Stimulated activated naive CD8-positive, alpha-beta T cell treated with anti-CD3 and anti-CD28 coated beads, Interleukin-15, Interleukin-2, amounts not matched to agents 100 ng/mL and 50 ng/mL, for 24 hours (primary cell): ENCODE results near the gene ETHE1.

ENCODE experiments used
- H3K27ac Mint-ChIP-seq: one replicate; pipeline ENCODE4 v1.8.0; 2021; ENCODE audit warnings: mild to moderate bottlenecking, mixed read lengths
- H3K27me3 Mint-ChIP-seq: one replicate; pipeline ENCODE4 v1.8.0; 2021; ENCODE audit warnings: mixed read lengths
- H3K36me3 Mint-ChIP-seq: one replicate; pipeline ENCODE4 v1.8.0; 2021; ENCODE audit warnings: low read depth, mixed read lengths
- H3K4me1 Mint-ChIP-seq: one replicate; pipeline ENCODE4 v1.8.0; 2021; ENCODE audit warnings: low read depth, mixed read lengths
- H3K4me3 Mint-ChIP-seq: one replicate; pipeline ENCODE4 v1.8.0; 2021; ENCODE audit warnings: mild to moderate bottlenecking, mixed read lengths
- H3K9me3 Mint-ChIP-seq: one replicate; pipeline ENCODE4 v1.8.0; 2021; ENCODE audit warnings: mixed read lengths

ETHE1 gene, protein sequence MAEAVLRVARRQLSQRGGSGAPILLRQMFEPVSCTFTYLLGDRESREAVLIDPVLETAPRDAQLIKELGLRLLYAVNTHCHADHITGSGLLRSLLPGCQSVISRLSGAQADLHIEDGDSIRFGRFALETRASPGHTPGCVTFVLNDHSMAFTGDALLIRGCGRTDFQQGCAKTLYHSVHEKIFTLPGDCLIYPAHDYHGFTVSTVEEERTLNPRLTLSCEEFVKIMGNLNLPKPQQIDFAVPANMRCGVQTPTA

DNA sequence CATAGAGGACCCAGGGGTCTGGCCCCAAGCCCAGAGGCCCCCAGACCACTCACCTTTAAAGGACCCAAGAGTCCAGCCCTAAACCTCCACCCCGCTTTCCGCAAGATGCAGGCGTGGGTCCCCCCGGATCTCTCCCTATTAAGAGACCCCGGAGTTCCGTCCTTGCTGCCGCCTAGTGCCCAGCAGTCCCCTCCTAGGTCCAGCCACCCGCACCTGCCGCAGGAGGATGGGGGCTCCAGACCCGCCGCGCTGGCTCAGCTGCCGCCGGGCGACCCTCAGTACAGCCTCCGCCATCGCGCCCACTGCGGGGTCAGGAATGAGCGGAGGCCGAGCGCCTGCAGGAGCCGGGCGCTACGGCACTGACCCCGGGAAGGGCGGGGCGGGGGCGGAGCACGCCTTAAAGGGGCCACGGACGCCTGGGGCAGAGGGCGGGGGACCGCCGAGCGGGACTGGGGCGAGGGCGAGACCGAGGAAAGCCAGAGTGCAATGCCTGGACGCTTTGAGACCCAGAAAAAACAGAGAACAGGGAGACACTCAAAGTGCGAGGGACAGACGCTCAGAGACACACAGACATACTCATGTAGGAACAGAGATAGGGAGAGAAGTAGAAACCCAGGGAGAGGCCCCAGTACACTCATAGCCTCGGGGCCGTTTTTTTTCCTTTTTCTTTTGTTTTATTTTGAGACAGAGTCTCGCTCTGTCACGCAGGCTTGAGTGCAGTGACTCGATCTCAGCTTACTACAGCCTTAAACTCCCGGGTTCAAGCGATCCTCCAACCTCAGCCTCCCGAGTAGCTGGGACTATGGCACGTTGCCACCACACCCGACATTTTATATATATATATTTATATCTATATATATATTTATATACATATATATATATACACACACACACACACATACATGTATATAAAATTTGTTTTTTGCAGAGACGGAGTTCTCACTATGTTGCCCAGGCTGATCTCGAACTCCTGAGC is at the start of gene ETHE1:
ETHE1 (minus strand) TSS at position 318 of the 976 bp plus-strand sequence; CDS start at position 294, 24 bp downstream.
- Mint-ChIP-seq H3K27ac (peak within 1 kb of the TSS; percentile 87), H3K9me3 (no peaks in the 10 kb centered on the region), H3K27me3 (no peaks in the 10 kb centered on the region), H3K36me3 (no peaks in the 10 kb centered on the region), H3K4me3 (peak within 1 kb of the TSS; percentile 80), H3K4me1 (peaks cover 36% of the 10 kb centered on the region)

DNA sequence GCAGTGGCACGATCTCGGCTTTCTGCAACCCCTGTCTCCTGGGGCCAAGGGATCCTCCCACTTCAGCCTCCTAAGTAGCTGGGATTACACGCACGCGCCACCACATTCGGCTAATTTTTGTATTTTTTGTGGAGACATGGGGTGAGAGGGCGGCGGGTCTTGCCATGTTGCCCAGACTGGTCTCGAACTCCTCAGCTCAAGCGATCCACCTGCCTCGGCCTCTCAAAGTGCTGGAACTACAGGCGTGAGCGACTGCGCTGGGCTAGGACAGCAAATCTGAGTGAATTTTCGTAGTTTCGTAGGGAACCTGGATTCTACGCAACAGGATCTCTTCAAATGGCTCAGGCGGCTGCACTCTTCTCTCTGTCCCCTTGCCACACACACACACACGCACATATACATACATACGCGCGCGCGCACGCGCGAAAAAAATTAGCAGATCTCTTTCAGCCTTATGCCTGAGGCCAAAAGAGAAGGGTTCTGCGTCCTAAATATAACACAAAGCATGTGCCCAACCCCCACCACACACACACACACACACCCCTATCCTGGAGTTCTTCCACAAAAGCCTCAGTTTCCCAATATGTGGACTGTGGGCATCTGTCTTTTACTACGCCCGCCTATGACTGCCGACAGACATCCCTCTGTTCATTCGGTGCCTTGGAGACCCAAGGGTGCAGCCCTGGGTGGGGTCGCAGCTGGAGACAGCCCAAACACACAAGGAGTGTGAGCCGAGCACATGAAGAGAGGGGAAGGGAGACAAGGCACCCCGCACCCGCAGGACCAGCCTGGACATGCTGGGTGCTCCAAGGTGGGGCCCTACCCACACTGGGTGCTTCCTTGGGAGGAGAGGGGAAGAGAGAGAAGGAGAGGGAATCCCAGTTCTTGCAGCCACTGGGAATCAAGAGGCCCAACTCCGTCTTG is 49.2 kb upstream of the ETHE1 start:
- peak overlapping the region; percentile 90 for H3K4me3 Mint-ChIP-seq
- no peaks in the 10 kb centered on the region for H3K9me3 Mint-ChIP-seq
- peaks cover 7% of the 10 kb centered on the region for H3K36me3 Mint-ChIP-seq
- H3K4me1 Mint-ChIP-seq = peaks cover 52% of the 10 kb centered on the region
- peak overlapping the region; percentile 92 for H3K27ac Mint-ChIP-seq
- H3K27me3 Mint-ChIP-seq = no peaks in the 10 kb centered on the region

DNA sequence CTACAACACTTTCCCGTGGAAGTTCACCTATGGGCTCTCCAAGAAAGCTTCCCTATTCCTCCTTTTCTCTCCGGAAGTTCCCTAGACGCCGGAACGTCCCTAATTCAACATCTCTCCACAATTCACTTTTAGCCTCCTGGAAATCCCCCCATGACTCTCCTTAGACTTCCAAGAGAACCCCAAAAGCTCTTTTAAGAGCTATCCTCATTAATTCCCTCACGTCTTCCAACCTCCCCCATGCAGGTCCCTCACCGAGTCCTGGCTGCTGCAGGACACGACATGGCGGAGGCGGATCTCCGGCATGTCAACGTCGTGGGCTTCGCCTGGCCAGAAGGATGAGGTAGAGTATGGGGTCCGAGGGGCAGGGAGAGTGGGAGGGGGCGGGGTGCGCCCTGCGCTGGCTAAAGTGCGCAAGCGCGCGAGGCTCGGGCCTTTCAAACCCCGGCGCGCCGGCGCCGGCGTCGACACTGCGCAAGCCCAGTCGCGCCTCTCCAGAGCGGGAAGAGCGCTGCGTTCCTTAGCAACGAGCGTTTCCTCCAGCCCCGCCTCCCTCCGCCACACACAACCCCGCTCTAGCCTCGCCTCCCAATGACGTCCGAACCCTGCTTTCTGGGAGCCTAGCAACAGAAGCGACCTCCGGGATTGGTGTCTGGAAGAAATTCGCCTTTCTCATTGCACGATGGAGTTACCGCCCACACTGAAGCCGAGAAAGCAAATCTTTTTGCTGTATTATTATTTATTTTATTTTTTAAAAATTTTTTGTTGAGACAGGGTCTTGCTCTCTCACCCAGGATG is 48.4 kb upstream of the ETHE1 start, which contains the start of the genes PINLYP and XRCC1:
PINLYP (plus strand) TSS at position 646 of the 795 bp plus-strand sequence. CDS start 1,391 bp downstream, outside the sequence.
XRCC1 (minus strand) TSS at position 372 of the 795 bp plus-strand sequence; CDS start at position 303, 69 bp downstream.
- H3K27ac Mint-ChIP-seq = peak within 1 kb of the TSS; percentile 92
- peaks cover 59% of the 10 kb centered on the region for H3K4me1 Mint-ChIP-seq
- peaks cover 7% of the 10 kb centered on the region for H3K36me3 Mint-ChIP-seq
- peak within 1 kb of the TSS; percentile 90 for H3K4me3 Mint-ChIP-seq
- no peaks in the 10 kb centered on the region for H3K27me3 Mint-ChIP-seq
- no peaks in the 10 kb centered on the region for H3K9me3 Mint-ChIP-seq

DNA sequence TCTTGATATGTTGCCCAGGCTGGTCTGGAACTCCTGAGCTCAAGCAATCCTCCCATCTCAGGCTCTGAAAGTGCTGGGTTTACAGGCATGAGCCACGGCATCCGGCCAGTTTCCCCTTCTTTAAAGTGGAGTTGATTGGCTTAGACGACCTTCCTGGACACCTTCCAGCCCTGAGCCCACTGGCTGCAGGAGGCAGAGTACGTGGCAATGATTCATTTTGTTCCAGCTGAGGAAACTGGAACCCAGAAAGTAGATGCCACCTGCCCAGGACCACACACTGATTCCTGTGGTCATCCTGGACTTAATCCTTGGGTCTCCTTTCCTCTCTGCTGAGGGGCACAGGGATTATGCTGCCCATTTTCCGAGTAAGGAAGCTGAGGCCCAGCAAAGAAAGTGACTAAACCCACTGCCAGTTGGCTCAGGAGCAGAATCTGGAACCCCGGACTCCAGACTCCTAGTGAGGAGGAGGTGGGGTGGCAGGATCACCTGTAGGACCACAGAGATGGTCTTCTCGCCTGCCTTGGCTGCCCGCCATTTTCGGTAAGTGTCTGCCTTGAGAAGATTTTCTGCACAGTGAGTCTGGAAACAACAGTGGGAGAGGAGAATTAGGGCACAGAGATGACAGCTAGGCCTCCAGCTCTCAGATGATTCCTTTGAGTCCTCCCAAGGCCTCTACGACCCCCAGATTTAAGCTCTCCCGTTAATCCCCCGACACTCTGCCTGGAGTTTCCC is 47.6 kb upstream of the ETHE1 start:
- Mint-ChIP-seq H3K36me3 (peaks cover 7% of the 10 kb centered on the region), H3K27ac (peak overlapping the region; percentile 92), H3K9me3 (no peaks in the 10 kb centered on the region), H3K4me1 (peaks cover 53% of the 10 kb centered on the region), H3K27me3 (no peaks in the 10 kb centered on the region), H3K4me3 (peak overlapping the region; percentile 90)

DNA sequence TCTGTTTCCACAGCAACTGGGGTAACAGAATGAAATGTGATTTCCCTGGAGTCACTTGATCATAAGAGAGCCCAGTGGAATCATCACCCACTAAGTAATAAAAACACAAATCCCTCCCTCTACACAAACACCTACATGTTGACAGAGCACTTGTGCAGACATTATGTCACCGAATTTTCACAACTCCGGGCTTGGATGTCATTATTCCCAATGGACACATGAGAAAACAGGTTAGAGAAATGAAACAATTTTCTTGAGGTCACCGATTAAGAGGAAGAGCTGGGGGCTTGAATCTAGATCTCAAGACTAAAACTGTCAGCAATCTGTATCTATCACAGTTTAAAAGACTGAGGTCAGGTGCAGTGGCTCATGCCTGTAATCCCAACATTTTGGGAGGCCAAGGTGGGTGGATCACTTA is 45.2 kb upstream of the ETHE1 start:
- H3K36me3 Mint-ChIP-seq = peaks cover 7% of the 10 kb centered on the region
- peaks cover 42% of the 10 kb centered on the region for H3K4me1 Mint-ChIP-seq
- no peaks in the 10 kb centered on the region for H3K27me3 Mint-ChIP-seq
- no peak overlapping the region for H3K27ac Mint-ChIP-seq
- H3K4me3 Mint-ChIP-seq = no peak overlapping the region
- H3K9me3 Mint-ChIP-seq = no peaks in the 10 kb centered on the region

DNA sequence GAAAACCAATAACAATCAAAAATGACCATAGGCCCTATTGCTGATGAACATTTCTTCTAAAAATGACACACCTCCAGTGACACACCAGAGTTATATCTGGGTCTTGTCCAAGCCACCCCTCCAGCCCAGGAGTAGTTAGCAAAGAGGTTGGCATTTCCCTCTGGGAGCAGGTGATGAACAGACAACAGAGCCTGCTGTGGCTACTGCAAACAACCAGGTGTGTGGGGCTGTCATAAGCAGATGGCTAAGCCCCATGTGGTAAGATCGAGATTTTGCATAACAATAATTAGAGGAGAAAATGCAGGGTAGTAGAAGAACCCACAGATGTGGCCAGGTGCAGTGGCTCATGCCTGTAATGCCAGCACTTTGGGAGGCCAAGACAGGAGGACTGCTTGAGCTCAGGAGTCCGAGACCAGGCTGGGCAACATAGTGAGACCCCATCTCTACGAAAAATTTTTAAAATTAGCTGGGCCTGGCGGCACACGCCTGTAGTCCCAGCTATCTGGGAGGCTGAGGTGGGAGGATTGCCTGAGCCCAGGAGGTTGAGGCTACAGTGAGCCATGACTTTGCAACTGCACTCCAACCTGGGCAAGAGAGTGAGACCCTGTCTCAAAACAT is 43.3 kb upstream of the ETHE1 start:
- no peaks in the 10 kb centered on the region for H3K27me3 Mint-ChIP-seq
- H3K4me1 Mint-ChIP-seq = peaks cover 44% of the 10 kb centered on the region
- H3K9me3 Mint-ChIP-seq = no peaks in the 10 kb centered on the region
- no peak overlapping the region for H3K27ac Mint-ChIP-seq
- no peak overlapping the region for H3K4me3 Mint-ChIP-seq
- peaks cover 10% of the 10 kb centered on the region for H3K36me3 Mint-ChIP-seq

DNA sequence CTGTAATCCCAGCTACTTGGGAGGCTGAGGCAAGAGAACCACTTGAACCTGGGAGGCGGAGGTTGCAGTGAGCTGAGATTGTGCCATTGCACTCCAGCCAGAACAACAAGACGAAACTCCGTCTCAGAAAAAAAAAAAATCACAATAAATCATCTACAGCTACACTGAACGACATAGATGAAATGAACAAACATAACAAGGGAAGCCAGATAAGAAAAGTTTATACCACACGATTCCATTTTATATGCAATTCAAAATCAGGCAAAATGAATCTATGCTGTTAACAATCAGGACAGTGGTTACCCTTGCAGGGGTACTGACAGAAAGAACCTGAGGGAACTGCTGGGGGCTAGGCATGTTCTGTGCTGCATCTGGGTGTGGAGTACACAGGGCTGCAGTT is 42.7 kb upstream of the ETHE1 start:
- Mint-ChIP-seq H3K36me3 (peaks cover 10% of the 10 kb centered on the region), H3K27me3 (no peaks in the 10 kb centered on the region), H3K27ac (no peak overlapping the region), H3K4me3 (no peak overlapping the region), H3K4me1 (peaks cover 44% of the 10 kb centered on the region), H3K9me3 (no peaks in the 10 kb centered on the region)

DNA sequence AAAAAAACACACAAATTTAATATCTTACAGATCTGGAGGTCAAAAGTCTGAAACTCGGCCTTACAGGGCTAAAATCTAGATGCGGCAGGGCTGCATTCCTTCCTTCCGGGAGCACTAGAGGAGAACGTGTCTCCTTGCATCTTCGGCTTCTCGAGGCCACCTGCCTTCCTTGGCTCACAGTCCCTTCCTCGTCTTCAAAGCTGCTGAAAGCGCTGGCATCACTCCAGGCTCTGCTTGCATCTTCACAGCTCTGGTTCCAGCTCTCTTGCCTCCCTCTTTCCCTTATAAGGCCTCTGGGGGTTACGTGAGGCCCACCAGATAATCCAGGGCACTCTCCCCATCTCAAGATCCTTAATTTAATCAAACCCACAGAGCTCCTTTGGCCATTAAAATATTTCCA is 37.8 kb upstream of the ETHE1 start:
- H3K9me3 Mint-ChIP-seq = no peaks in the 10 kb centered on the region
- H3K4me1 Mint-ChIP-seq = peaks cover 58% of the 10 kb centered on the region
- no peaks in the 10 kb centered on the region for H3K27me3 Mint-ChIP-seq
- peaks cover 32% of the 10 kb centered on the region for H3K36me3 Mint-ChIP-seq
- H3K27ac Mint-ChIP-seq = peak overlapping the region; percentile 61
- peak overlapping the region; percentile 16 for H3K4me3 Mint-ChIP-seq

DNA sequence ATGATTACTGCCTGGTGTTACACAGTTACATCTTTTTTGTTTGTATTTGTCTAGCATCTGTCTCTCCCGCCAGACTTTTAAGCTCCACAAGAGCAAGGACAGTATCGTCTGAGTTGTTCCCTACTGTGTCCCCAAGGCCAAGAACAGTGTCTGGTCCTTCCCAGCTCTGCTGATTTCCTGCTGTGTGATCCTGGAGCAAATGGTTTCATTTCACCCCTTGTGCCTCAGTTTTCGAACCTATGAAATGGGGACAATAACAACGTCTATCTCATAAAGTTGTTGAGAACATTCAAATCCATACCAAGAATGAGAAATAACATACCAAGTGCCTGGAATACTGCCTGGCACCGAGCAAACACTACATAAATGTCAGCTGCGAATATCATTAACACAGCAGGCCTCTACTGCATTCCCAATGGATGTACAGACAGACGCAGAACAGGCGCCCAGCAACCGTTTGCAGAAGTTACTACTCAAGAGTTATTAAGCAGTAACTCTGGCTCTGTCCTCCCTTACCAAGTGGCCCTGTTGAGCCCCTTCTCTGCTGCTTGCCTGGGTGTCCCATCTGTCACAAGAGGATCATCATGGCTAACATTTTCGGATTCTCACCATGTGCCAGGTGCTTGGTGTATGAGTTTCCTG is 36.9 kb upstream of the ETHE1 start:
- Mint-ChIP-seq H3K27me3 (no peaks in the 10 kb centered on the region), H3K4me1 (peaks cover 58% of the 10 kb centered on the region), H3K36me3 (peaks cover 38% of the 10 kb centered on the region), H3K9me3 (no peaks in the 10 kb centered on the region), H3K27ac (peak overlapping the region; percentile 88), H3K4me3 (peak overlapping the region; percentile 0)

DNA sequence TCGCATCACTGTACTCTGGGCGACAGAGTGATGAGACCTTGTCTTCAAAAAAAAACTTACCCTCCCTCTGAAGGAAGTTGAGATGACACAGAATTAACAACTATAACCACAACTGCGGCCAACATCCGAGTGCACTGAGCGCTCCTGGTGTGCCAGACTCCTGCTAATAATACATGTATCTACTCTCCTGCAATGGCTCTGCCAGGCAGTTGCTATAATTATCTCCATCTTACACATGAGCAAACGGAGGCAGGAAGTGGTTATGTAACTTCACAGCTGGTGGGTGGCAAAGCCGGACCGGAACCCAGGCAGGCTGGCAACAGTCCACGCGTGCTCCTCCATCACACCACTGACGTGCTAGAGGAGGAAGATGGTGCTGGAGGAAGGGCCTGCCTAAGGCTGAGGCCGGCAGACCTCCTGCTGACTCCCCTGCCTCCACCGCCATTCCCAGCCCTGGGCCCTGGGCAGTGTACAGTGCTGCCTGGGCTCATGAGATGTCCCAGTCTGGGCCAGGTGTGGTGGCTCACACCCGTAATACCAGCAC is 35.8 kb upstream of the ETHE1 start:
- H3K36me3 Mint-ChIP-seq = peaks cover 42% of the 10 kb centered on the region
- H3K9me3 Mint-ChIP-seq = no peaks in the 10 kb centered on the region
- peaks cover 58% of the 10 kb centered on the region for H3K4me1 Mint-ChIP-seq
- no peaks in the 10 kb centered on the region for H3K27me3 Mint-ChIP-seq
- peak overlapping the region; percentile 65 for H3K4me3 Mint-ChIP-seq
- H3K27ac Mint-ChIP-seq = peak overlapping the region; percentile 88

DNA sequence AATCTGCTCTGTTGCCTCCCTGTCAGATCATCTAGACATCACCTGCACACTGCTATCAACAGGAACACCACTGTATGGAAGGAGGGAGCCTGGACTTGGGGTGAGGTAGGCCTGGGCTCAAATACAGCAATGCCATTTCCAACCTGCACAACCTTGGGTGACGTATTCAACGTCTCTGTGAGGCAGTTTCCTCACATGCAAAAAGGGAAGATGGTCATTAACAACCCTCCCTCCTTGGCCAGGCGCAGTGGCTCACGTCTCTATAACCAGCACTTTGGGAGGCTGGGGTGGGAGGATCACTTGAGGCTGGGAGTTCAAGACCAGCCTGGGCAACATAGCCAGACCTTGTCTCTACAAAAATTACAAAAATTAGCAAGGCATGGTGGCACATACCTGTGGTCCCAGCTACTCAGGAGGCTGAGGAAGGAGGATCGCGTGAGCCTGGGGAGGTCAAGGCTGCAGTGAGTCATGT is 35.3 kb upstream of the ETHE1 start:
- H3K27me3 Mint-ChIP-seq = no peaks in the 10 kb centered on the region
- H3K9me3 Mint-ChIP-seq = no peaks in the 10 kb centered on the region
- H3K4me1 Mint-ChIP-seq = peaks cover 58% of the 10 kb centered on the region
- peaks cover 43% of the 10 kb centered on the region for H3K36me3 Mint-ChIP-seq
- H3K27ac Mint-ChIP-seq = peak overlapping the region; percentile 88
- H3K4me3 Mint-ChIP-seq = peak overlapping the region; percentile 65
